ENCODE results near the gene VPS13D.

The VPS13D gene

GRCh38 chr1:12435639-12436344, 206.0 kb downstream of the VPS13D start:
- no peak for DNase-seq

GRCh38 chr1:12436345-12436658, 206.5 kb downstream of the VPS13D start:
- no peak for DNase-seq

- no peak for DNase-seq
These were observed 207.2 kb downstream of the VPS13D start for GRCh38 chr1:12436817-12437599.

GRCh38 chr1:12437629-12438028, 207.8 kb downstream of the VPS13D start:
- no peak for DNase-seq

- no peak for DNase-seq
These were observed 208.6 kb downstream of the VPS13D start for GRCh38 chr1:12438349-12438924.

- no peak for DNase-seq
These were observed 209.2 kb downstream of the VPS13D start for GRCh38 chr1:12439073-12439472.

GRCh38 chr1:12441414-12442105, 211.7 kb downstream of the VPS13D start:
- DNase-seq = no peak

GRCh38 chr1:12442217-12442616, 212.4 kb downstream of the VPS13D start:
- no peak for DNase-seq

GRCh38 chr1:12443151-12443550, 213.3 kb downstream of the VPS13D start:
- no peak for DNase-seq

GRCh38 chr1:12444329-12444841, 214.6 kb downstream of the VPS13D start:
- no peak for DNase-seq

- DNase-seq = no peak
These were observed 215.4 kb downstream of the VPS13D start for GRCh38 chr1:12445257-12445656.

GRCh38 chr1:12446593-12446992, 216.8 kb downstream of the VPS13D start:
- DNase-seq = no peak

- no peak for DNase-seq
These were observed 217.5 kb downstream of the VPS13D start for GRCh38 chr1:12447307-12447706.

- DNase-seq = no peak
These were observed 218.1 kb downstream of the VPS13D start for GRCh38 chr1:12447849-12448312.

- no peak for DNase-seq
These were observed 218.9 kb downstream of the VPS13D start for GRCh38 chr1:12448746-12449177.

GRCh38 chr1:12450090-12450755, 220.4 kb downstream of the VPS13D start:
- no peak for DNase-seq

GRCh38 chr1:12450756-12451559, 221.1 kb downstream of the VPS13D start:
- no peak for DNase-seq

- DNase-seq = no peak
These were observed 221.7 kb downstream of the VPS13D start for GRCh38 chr1:12451560-12451900.

GRCh38 chr1:12452262-12452661, 222.4 kb downstream of the VPS13D start:
- DNase-seq = no peak

GRCh38 chr1:12453400-12454343, 223.8 kb downstream of the VPS13D start:
- DNase-seq = no peak
